Hepatic stellate cell (primary cell): ENCODE data around the gene SSBP2.

Experiments used
- DNase-seq: peaks from one replicate; pipeline ENCODE4 v3.0.0; 2011; ENCODE audit warnings: low spot score

SSBP2 gene

DNA sequence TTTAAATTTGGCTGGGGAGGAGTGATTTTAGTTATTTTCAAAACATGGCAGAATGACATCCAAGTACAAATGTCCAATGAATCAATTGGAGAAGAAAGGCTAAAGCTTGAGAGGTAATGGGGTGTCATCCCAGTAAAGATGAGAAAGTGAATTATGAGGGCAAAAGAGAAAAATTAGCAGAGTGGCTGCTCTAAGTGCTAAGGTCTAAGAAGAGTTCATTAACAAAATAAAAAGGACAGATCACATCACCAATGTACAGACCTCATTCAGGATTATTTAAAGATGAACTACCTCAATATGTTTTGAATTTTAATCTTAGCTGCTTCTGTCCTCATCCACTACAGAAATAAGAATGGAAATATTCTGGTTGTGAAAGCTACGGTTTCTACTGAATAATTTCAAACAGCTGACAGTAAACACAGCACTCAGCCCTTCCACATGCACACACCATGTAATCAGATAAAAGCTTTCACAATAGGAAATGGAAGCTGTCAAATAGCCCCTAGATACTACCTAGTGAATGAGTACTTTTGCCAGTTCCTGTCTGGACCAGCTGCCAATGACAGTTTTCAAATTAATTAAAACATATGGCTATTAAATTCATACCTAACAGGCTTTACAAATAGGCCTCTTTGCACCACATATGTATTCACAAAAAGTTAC is 171.5 kb downstream of the SSBP2 start:
- DNase-seq: no peak

DNA sequence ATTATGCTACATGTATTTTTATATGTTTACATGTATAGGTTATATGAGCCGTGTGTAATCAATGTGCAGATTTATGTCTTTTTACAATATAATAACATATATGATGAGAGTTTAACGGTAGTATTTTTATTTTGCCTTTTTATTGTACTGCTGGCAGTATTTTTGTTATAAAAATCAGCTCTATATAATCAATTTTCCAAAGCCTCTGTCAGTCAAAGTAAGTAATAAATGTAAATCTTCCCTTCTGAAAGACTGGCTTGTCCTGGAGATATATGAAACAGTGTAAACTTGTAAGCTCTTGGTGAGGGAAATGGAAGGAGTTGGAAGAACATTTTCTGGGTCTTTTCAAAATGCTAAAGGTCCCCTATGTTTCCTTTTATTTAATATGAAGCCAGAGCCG is 173.8 kb downstream of the SSBP2 start:
- DNase-seq: no peak

DNA sequence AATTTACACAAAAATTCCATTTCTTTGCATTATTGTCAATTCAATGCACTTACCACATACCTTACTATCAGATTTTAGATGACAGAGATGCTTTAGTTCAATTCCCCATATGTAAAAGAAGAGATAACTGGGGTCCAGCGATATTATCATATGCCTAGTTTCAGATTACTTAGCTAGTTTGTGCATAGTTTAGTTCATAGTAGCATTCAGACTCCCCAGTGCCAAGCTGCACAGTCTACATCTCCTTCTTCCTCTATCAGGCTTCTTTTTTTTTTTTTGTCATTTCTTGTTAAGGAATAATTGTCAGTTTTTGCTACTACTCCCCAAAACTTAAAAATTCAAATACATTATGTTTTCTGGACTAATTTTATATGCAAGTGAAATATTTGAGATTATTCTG is 175.0 kb downstream of the SSBP2 start:
- DNase-seq: no peak

DNA sequence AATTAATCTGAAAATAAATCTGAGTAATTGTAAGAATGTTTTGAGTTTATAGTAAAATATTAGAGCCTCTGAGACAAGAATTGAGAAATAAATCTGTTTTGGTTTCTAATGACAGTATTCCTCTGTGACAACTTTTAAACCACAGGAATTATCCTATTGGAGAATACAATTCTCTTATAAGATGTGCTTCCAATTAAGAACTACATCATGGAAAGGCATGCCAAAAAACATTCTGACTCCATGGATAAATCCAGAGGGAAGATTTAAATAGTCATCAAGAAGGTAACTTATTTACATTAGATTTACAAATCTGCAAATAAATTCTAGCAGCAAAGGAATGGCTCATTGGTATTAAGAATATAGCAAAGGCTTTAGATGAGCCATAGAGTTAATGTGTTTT is 178.7 kb downstream of the SSBP2 start:
- no peak for DNase-seq

DNA sequence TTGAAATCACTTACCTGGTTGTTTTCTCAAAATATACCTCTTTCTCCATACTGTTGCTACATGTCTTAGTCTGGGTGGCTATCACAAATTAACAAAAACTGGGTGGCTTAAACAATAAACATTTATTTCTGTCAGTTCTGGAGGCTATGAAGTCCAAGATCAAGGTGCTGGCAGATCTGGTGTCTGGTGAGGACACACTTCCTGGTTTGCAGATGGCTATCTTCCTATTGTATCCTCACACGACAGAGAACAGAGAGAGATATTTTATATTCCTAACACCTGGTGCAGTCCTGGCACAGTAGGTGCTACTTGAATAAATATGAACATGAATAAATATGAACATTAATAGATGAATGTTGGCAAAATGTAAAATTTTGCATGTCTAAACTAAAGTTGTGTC is 192.7 kb downstream of the SSBP2 start:
- DNase-seq: no peak

DNA sequence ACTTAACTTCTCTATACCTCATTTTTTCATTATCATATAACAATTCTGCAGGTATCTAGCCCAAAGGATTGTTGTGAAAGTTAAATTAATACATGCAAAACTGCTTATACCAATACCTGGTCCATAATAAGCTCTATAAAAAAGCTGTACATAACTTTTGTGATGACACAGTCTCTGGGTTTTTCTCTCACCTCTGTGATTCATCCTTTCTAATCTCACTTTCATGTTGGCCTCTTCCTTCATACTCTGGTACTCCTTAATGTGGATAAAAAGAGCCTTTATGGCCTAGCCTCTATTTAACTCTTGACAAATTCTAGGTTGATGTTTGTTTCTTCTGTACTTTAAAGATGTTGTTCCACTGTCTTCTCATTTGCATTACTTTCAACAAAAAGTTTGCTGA is 194.1 kb downstream of the SSBP2 start:
- DNase-seq: no peak

DNA sequence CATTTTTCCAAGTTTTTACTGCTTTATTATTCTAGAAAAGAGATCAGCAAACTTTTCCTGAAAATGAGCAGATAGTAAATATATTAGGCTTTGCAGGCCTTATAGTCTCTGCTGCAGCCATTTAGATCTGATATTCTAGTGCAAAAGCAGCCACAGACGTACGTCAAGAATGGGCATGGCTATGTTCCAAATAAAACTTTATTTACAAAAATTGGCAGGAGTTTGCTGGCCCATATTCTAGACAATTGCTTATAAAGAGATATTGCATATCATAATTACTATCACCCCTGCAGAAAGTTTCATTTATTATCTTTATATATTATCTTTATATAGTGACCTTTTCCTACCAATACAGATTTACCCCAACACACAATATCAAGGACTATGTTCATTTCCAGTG is 195.0 kb downstream of the SSBP2 start:
- no peak for DNase-seq

DNA sequence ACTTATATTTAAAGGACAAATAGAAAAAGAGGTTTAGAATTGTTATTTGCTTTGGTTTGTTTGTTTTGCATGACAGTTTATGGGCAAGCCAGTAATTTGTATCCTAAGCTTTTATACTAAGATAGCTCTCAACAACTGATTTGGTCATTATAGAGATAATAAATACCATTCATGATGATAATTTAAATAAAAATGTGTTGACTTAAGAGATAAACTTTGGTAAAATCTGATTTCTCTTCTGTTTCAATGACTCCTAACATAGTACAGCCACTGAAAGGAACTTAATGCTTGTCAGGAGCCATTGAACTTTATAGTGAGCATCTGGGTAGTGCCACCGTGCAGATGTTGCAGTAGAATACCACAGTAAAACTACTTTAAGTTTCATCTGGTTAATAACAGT is 196.2 kb downstream of the SSBP2 start:
- DNase-seq: no peak

DNA sequence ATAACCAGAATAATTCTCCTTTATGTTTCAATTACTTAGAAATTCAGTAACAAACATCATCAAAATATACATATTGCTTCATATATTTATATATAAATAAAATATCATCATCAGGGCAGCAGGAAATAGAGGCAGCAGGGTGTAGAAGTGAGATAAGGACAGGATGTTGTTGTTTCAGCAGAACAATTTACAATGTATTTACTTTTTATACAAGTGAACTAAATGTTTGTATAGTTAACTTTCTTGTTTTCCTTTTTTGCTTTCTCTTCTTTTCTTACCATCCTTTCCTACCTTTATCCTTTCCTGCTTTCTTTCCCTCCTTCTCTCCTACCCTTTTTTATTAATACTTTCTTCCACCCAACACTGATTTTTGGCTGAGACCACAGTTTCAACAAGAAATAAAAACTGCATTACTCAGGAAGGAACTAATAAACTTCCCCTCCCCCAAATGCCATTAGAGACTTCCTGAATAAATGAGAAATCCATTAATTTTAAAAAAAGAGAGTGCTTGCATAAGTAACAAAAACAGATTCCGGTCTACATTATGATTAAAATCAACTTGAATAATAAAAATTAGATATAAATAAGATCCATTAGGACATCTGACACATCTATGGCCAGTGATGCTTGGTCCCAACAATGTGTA is 197.2 kb downstream of the SSBP2 start:
- no peak for DNase-seq

DNA sequence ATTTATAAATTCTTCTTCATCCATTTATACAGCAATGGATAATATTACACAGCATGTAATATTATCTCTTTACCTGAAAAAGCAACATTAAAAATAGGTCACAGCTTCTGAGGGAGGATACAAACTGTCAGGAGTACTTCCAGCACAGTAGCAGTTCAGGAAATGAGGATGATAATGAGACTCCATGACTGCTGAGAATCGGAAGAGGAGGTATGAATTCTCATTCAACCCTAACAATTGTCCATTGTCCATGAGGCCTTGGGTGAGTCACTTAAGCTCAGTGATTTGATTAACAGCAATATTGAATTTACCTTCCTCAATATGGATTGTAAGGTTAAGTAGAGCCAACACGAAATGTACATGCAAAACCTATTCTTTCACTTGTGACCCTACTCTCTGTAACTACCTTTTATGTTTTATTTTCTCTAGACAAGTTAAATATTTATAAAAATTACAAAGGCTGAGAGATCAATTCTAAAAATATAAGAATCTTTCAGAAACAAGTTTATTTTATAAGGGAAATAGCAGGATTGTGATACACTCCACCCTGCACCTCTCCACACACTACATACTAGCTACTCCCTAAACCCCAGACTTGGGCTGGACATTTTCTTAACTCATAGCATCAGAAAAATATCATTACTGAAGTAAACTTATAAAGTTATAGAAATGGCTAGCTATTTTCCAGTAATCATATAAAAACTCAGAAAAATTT is 197.9 kb downstream of the SSBP2 start:
- DNase-seq: no peak

DNA sequence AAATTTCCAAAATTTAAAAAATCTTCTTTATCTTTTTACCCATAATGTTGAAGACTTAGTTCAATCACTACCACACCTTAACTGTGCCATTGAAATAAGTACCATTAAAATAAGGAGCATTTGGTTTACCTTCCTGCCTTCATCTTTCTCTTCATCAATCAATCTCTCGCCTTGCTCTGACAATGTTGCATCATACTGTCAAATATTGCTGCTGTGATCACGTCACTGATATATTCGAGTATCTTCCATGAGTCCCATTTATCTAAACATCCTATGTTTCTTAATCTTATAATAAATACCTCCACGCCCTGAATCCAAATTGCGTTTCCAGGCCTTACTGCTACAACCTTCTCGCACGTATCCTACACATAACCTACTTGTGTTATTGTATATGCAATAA is 201.8 kb downstream of the SSBP2 start:
- no peak for DNase-seq

DNA sequence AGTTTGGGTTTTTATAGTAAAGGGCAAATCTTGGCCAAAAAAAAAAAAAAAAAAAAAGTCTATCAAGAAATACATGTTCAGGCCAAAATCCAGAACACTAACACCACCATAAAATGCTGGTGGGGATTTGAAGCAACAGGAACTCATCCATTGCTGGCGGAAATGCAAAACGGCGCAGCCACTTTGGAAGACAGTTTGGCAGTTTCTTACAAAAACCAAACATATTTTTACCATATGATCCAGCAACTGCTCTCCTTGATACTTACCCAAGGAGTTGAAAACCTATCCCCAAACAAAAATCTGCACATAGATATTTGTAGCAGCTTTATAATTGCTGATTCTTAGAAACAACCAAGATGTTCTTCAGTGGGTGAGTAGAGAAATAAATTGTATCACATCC is 203.9 kb downstream of the SSBP2 start:
- no peak for DNase-seq

DNA sequence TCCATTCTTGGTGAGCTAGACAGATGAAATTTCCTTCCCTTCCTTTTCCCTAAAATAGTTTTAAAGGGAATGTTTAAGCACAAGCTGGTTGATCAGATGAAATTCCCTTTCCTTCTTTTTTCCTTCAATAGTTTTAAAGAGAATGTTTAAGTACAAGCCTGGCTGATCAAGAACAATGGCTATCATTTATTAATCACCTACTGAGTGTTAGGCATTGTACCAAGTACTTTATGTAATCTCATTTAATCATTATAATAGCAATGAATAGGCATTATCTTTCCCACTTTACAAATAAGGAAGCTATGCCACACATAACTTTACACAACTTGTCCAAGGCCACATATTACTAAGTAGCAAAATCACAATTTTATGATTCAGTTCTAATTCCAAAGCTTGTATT is 205.0 kb downstream of the SSBP2 start:
- DNase-seq: no peak

DNA sequence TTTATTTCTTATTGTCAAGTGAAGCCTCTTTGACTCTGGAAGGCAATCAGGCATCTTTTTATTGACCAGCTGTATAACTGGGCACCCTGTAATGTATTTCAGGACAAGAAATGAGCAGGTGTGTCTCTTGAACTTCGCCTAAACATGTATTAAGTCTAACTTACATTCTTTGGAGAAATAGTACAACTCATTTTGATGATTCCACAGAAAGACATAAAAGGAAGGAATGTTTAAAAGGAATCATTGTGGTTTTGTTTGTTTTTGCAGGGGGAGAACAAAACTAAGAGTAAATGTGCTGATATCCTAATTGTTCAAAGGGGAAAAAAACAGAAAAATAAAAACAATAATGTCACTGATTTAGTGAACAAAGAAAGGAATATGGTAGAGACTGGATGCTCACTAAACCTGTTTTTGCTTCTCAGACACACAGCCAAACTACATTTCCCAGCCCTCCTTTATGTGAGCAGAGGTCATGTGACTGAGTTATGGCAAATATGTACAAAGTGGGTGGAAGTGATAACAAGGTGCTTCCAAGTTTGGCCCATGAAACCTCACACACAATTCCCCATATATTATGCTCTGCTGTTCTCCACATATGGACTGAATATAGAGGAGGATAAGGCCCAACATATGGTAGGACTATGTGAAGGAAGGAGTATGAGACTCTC is 206.4 kb downstream of the SSBP2 start:
- no peak for DNase-seq

DNA sequence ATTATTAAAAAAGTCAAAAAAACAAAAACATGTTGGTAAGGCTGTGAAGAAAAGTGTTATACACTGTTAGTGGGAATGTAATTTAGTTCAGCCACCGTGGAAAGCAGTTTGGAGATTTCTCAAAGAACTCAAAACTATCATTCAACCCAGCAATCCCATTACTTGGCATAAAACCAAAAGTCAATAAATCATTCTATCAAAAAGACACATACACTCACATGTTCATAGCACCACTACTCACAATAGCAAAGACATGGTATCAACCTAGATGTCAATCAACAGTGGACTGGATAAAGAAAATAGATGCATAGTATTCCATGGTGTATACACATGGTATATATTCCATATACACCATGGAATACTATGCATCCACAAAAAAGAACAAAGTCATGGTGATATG is 208.7 kb downstream of the SSBP2 start:
- DNase-seq: no peak

DNA sequence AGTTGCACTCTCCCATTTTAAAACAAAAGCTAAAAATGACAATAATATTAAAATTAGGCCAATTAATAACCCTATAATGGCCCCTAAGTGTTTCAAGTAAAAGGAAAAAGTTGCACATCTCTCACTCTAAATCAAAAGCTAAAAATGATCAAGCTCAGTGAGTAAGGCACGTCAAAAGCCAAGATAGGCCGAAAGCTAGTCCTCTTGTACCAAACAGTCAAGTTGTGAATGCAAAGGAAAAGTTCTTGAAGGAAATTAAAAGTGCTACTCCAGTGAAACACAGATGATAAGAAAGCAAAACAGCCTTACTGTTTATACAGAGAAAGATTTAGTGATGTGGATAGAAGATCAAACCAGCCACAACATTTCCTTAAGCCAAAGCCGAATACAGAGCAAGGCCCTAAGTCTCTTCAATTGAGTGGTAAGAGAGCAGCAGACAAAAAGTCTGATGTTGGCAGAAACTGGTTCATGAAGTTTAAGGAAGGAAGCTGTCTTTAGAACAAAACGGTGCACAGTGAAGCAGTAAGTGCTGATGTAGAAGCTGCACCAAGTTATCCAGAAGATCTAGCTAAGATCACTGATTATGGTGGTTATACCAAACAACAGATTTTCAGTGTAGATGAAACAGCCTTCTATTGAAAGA is 212.9 kb downstream of the SSBP2 start:
- no peak for DNase-seq

DNA sequence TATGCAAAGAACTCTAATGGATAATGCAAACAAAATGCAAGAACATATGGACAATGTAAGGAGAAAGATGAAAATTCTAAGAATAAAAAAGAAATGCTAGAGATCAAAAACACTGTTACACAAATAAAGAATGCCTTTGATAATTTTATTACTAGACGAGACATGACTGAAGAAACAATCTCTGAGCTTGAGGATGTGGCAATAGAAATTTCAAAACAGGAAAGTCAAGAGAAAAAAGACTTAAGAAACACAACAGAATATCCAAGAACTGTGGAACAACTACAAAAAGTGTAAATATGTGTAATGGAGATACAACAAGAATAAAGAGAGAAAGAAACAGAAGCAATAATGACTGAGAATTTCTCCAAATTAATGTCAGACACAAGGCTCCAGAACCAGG is 216.5 kb downstream of the SSBP2 start:
- DNase-seq: no peak

DNA sequence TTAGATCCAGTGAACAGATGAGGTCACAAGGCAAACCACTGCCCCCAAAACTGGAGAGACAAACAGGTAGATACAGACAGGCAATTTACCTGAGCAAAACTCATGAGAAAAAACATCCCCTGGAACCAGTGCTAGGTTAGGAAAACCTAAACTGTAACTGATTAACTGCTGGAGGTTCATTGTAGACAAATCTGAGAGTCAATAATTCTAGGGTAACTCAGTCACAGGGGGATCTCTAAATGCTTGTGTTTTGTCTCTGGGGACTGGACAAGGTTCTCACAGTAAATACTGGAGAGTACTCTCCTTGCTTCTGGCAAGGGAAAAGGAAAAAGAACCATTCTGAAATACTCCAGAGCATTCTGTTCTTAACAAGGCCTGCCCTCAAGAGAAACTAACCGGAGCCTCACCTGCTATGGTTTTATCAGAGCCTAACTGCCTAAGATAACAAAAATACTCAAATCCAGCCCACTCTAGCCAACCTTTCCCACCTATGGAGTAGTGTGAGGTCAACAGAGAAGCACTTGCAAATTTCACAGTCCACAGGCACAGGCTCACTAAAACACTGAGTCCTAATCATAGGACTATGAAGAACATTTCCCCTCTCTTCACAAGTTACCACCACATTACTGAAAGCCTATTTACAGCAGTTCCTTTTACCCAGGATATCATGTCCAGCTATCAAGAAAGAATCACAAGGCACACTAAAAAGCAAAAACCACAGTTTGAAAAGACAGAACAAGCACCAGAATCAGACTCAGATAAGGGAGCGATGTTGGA is 217.1 kb downstream of the SSBP2 start:
- DNase-seq: no peak

DNA sequence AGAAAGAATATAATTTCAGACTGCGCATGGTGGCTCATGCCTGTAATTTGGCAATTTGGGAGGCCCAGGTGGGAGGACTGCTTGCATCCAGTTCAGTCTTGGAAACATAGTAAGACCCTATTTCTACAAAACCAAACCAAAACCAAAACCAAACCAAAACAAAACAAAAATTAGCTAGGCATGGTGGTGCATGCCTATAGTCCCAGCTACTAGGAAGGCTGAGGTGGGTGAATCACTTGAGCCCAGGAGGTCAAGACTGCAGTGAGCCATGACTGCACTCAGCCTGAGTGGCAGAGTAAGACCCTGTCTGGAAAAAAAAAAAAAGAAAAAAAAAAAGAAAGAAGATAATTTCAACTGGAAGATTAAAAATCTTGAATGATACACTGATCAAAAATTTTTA is 220.0 kb downstream of the SSBP2 start:
- no peak for DNase-seq

DNA sequence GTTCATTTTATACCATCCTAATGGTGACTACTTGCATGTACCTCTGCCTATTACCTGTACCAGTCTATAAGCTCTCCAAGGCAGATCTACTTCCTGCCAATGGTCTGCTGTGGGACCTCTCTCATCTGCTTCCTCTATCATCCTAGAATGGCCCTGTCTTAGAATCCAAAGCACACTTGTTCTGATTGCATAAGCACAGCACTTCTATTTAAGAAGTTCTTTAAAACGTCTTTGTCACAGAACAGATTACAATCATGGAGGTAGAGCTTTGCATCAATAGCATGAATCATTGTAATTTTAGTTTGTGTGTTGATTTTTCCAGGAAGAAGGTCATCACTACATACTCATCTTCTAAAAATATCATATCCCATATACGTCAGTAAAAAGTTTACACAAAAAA is 225.2 kb downstream of the SSBP2 start:
- DNase-seq: no peak

DNA sequence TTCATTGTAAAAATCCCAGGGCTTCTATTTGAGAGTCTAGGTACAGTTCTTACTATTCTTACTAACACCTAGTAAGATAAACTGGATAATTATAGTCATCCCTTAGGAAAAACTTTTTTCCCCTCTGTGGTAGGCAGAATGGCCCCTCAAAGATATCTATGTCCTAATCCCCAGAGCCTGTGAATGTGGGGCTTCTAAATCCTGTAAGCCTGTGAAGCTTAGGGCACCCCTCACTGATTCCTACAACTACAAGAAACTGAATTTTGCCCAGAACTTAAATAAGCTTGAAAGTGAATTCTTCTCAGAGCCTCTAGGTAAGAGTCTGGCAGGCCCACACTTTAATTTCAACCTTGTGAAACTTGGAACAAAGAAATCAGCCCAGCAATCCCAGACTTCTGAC is 226.9 kb downstream of the SSBP2 start:
- no peak for DNase-seq

DNA sequence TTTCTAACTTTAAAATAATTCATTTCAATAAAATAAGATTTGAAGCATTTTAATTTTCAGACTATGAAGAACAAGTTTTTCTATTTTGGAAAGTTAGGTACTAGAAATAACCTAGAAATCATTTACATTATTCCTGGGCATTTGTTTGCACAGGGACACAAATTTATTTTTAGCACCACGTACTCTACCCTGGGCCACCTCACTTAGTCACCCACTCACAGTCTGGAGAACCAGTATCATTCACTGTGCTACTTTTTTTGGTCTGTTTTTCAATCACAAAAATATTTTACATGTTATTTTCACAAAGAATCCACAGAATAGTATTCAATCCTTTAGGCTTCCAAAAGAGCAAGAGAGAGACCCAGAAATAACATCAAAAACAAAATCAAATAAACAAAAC is 228.3 kb downstream of the SSBP2 start:
- DNase-seq: no peak
